HEK293 (cell line): ENCODE results near the gene RAMP3.

ENCODE experiments used
- ATF2 ChIP-seq: fragments of 450-650 bp; formaldehyde crosslinking; IDR thresholded peaks from 2 replicates; pipeline ENCODE4 v1.5.1; 2016; ENCODE audit warnings: missing biosample characterization, missing genetic modification characterization, low read depth
- CTCF ChIP-seq: fragments of 450-650 bp; formaldehyde crosslinking; IDR thresholded peaks from 2 replicates; pipeline ENCODE4 v1.5.1; 2016; ENCODE audit warnings: missing biosample characterization, missing genetic modification characterization
- ZBTB21 ChIP-seq: fragments of 450-650 bp; formaldehyde crosslinking; IDR thresholded peaks from 2 replicates; pipeline ENCODE4 v1.5.1; 2017; ENCODE audit warnings: missing biosample characterization, missing genetic modification characterization
- ZNF26 ChIP-seq: fragments of 450-650 bp; formaldehyde crosslinking; IDR thresholded peaks from 2 replicates; pipeline ENCODE4 v1.5.1; 2016; ENCODE audit warnings: missing biosample characterization, missing genetic modification characterization

- TF ChIP-seq ZBTB21 (tag by site-specific recombination) (no peak), ATF2 (tag by site-specific recombination) (no peak), CTCF (no peak), ZNF26 (tag by site-specific recombination) (no peak)
These were observed at the start of gene RAMP3 for GRCh38 chr7:45157653-45158401.
